Stimulated activated CD4-positive, alpha-beta T cell treated with anti-CD3 and anti-CD28 coated beads, Interleukin-1b, Interleukin-23, amount 100 ng/mL, for 24 hours (primary cell): ENCODE measurements around the gene MED9.

Experiments used
- DNase-seq, 4 experiments: peaks; one replicate each; pipeline ENCODE4 v3.0.0-alpha.2; 2020; ENCODE audit warnings: low read depth in 4 of 4, low spot score in 1 of 4

MED9 gene

GRCh38 chr17:17514993-17515933, 38.5 kb downstream of the MED9 start:
- no peak for DNase-seq

GRCh38 chr17:17515934-17516930, 39.4 kb downstream of the MED9 start:
- DNase-seq, result no peak

GRCh38 chr17:17516941-17517720, 40.3 kb downstream of the MED9 start:
- DNase-seq, result no peak

- DNase-seq, result no peak
Observed at GRCh38 chr17:17518014-17518413, 41.2 kb downstream of the MED9 start.

DNA sequence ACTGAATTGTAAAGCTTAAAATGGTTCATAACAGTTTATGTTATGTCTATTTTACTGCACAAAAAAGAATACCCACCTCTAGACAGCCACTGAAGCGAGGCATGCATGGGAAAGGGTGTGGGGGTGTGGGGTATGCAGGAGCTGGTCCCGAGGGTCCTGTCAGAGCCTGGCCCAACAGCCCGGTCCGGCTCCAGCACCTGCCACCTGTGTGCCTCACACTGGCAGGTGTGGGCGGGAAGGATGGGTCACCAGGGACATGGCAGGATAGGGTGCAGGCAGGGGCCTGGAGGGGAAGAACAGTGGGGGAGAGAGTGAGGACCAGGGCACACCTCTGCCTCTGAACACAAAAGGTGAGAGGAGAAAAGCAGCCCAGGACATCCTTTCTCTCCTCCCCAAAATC, 42.2 kb downstream of the MED9 start:
- no peak for DNase-seq

DNA sequence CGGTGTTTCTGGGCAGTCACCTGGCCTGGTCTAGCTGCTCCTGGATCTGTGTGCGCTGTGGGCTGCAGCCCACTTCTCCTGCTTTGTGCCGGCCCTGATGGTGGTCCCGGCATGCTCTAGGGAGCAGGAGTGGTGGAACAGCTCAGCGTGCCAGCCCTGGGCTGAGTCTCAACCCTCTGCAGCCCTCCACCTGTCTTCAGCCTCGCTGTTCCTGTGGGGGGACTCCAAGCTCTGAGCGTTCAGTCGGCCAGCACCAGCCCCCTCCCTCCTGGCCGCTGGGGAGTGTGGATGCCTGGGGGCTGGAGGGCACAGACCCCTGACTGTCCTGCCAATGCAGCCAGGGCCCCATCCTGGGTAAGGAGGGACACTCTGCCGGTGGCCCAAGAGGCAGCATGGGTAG, 43.1 kb downstream of the MED9 start:
- no peak for DNase-seq

DNA sequence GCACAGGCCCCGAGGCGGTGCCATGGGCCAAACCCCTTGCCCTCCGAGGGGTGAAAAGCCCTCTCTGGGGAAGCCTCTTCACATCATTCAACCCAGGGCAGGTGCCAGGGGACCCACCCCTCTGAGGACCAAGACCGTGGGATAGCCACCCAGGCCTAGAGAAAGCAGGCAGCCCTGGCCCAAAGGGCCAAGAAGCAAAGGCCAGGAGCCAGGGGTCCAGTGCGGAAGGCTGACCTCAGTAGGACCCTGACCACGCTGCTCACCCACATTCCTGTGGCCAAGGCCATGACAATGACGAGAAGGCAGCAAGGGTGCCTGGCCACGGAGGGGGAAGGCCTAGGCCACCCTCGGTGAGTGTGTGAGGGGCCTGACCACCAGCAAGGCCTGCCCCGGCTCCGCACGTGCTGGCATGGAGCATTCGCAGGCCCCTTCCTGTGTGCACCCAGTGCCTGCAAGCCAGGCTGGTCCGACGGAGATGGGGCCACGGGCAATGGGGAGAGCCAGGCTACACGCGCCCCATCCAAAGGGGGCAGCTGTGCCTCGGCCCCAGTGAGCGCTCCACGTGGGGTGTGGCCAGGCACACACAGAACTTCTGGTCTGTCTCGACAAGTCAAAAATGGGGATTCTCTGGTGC, 43.9 kb downstream of the MED9 start:
- no peak for DNase-seq

- no peak for DNase-seq
Observed at GRCh38 chr17:17523001-17523730, 46.4 kb downstream of the MED9 start.

GRCh38 chr17:17523731-17524490, 47.1 kb downstream of the MED9 start:
- DNase-seq, result no peak

DNA sequence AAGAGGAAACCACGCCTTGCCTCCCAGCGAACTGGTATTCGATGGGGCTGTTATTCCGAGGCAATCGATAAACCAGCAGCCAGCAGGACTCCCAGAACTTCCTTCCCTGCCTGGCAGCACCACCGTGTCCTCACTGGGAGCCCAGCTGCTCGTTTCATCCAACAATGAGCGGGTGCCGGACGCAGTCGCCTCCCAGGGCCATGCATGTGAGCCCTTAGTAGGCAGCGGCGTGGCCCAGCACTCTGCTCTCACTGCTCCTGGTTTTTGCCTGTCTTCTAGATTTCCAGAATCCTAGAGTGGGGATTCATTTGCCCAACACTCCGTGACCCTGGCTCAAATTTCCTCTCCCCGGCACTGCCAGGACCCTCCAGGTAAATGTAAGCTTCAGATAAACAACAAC, 48.5 kb downstream of the MED9 start:
- DNase-seq, result no peak

DNA sequence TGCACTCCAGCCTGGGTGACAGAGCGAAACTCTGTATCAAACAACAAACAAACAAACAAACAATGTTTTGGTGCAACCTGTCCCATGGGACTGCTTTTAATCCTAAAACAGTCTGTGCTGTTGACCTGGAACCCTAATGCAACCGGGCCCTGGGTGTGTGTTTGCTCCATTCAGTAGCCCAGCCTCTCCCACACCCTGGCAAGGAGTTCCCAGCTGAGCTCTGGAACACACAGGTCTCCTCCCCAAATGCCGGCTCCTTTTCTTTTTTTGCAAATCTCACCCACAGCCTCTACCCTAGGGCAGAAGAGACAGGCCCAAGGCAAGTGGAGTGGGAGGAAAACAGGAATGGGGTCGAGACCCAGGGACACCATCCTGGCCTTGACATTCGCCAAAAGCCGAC, 49.2 kb downstream of the MED9 start:
- no peak for DNase-seq

DNA sequence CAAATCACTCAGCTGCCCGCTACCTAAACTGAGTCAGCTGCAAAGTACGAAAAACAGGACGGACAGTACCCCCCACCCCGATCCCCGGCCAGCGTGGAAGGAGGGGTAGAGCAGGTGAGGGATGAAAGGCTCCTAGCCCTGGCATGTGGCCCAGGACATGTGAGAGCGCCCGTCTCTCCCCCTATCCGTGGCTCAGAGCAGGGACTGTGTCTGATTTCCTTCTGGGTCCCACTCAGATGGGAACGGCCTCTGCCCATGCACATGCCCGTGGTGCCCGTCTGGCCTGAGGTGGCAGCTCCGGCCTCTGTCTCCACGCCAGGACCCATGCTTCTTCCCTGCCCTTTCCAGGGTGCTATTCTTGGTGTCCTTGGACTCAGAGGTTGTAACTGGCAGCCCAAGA, 49.6 kb downstream of the MED9 start:
- no peak for DNase-seq

DNA sequence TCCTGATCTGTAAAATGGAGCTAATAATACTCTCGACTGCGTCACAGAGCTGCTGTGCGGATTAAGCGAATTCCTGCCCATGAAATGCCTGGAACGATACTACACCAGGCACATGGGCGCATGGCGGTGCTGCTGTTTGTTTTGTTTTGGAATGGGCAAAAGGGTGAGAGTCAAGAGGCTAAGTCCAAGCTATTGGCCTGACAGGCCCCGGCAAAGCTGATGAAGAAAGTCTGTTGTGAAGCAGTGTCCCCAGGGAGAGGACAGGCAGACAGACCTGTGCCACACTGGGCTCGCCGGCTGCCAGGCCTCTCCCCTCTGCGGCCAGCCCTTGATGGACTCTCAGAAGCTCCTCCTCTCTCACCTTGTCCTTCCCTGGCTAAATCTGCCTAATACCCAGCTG, 50.7 kb downstream of the MED9 start:
- DNase-seq, result no peak

GRCh38 chr17:17527956-17528500, 51.2 kb downstream of the MED9 start:
- DNase-seq, result no peak

DNA sequence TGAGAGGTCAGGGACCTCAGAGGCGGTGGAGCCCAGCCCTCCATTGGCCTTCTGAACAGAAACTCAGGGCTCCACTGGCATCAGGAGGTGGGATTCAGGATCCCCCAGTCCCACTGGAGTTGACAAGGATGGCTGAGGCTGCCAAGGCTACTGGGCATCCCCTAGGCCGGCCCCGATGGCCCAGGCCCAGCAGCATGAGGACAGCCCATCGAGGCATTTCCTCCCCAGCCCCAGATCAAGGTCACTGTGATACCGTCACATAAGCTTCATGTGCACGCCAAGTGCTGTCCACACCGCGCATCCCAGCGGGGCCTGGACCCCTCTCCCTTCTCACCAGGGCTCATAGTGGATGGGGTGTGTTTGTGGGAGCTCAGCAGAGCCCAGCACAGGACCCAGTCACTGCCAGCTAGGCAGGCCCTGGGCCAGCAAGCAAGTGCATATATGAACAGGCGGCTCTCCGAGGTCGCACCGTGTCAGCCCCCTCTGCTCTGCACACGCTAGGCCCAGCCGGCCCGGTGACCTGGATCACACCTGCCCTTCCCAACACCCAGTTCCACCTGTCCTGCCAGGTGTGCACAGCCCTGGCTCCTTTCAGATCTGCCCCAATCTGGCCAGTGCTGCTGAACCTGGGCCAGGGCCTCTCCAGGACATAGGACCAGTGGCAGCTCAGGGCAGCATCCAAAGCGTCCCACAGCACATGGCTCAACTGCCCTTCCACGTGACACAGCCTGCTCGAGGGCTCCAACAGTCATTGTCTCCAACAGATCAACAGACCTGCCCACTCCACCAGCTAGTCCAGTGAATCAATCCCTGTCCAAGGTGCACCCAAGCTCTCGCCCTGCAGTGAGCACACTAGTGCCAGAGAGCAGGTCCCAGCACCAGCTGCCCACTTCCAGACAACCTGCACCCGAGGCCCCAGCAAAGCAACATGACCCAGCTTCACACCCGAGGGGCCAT, 52.2 kb downstream of the MED9 start:
- no peak for DNase-seq

DNA sequence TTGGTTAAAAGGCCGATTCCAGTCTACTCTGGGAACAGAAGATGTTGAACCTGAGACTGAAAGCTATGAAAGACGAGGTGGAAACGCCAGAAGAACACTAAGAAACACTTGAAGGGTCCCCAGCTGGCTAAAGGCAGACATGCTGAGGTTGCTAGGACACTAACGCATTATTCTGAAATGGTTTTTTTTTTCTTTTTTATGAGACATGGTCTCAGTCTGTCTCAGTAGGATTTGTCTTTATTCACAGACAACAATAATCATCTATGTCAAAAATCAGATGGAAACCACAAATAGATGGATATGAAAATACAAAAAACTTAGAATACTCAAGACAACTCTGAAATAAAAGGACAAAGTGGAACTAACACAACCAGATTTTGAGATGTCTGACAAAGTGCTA, 54.4 kb downstream of the MED9 start:
- no peak for DNase-seq

DNA sequence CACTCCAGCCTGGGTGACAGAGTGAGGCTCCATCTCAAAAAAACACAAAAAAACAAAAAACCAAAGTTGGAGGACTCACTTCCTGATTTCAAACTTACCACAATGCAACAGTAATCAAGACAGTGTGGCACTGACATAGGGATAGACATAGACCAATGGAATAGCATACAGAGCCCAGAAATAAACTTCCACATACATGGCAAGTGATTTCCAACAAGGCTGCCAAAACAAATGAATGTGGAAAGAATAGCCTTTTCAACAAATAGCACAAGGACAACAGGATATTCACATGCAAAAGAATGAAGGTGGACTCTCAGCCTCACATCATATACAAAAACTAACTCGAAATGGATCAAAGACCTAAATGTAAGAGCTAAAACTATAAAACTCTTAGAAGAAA, 56.2 kb downstream of the MED9 start:
- no peak for DNase-seq
